ENCODE data around the gene PTK7.

The PTK7 gene

GRCh38 chr6:43188426-43188825, 112.3 kb downstream of the PTK7 start:
- no peaks in the 10 kb centered on the region for H3K4me1 ChIP-seq (ENCODE audit: low read length)
- H2AFZ ChIP-seq (ENCODE audit: low read depth, low read length) = no peak overlapping the region
- H3K27me3 ChIP-seq (ENCODE audit: low read depth, low read length) = no peaks in the 10 kb centered on the region
- no peak overlapping the region for H3K27ac ChIP-seq (ENCODE audit: low read length)
- H3K4me3 ChIP-seq (ENCODE audit: low read length) = no peak overlapping the region
- H3K9ac ChIP-seq (ENCODE audit: low read length) = no peak overlapping the region
- 0 out of 2 replicates have a peak, but pooled peaks cover under 1% of the 10 kb centered on the region for H3K79me2 ChIP-seq (ENCODE audit: low read length)
- H3K4me2 ChIP-seq (ENCODE audit: low read length) = no peak overlapping the region
- H3K9me3 ChIP-seq (ENCODE audit: insufficient read depth, low read length) = no peaks in the 10 kb centered on the region
- no peak for TF ChIP-seq CTCF (IDR thresholded peaks at IDR 0.05; ENCODE audit: low read depth, low read length)
- TF ChIP-seq EZH2phosphoT487 (IDR thresholded peaks at IDR 0.05; ENCODE audit: low read depth) = no peak
- H3K36me3 ChIP-seq (replicated peaks; ENCODE audit: low read depth, low read length) = peaks cover 35% of the 10 kb centered on the region
- no peaks in the 10 kb centered on the region for H4K20me1 ChIP-seq (ENCODE audit: insufficient read depth, low read length)

- no peak for TF ChIP-seq EZH2phosphoT487 (IDR thresholded peaks at IDR 0.05; ENCODE audit: low read depth)
- TF ChIP-seq CTCF (IDR thresholded peaks at IDR 0.05; ENCODE audit: low read depth, low read length) = no peak
- Histone ChIP-seq H3K79me2 (ENCODE audit: low read length) (no peaks in the 10 kb centered on the region), H3K4me3 (ENCODE audit: low read length) (no peak overlapping the region), H2AFZ (ENCODE audit: low read depth, low read length) (no peak overlapping the region), H3K4me1 (ENCODE audit: low read length) (no peaks in the 10 kb centered on the region), H4K20me1 (ENCODE audit: insufficient read depth, low read length) (no peaks in the 10 kb centered on the region), H3K27ac (ENCODE audit: low read length) (no peak overlapping the region), H3K9ac (ENCODE audit: low read length) (no peak overlapping the region), H3K27me3 (ENCODE audit: low read depth, low read length) (no peaks in the 10 kb centered on the region), H3K4me2 (ENCODE audit: low read length) (no peak overlapping the region), H3K36me3 (replicated peaks; ENCODE audit: low read depth, low read length) (peaks cover 35% of the 10 kb centered on the region), H3K9me3 (ENCODE audit: insufficient read depth, low read length) (no peaks in the 10 kb centered on the region)
Observed at GRCh38 chr6:43189776-43190304, 113.7 kb downstream of the PTK7 start.

DNA sequence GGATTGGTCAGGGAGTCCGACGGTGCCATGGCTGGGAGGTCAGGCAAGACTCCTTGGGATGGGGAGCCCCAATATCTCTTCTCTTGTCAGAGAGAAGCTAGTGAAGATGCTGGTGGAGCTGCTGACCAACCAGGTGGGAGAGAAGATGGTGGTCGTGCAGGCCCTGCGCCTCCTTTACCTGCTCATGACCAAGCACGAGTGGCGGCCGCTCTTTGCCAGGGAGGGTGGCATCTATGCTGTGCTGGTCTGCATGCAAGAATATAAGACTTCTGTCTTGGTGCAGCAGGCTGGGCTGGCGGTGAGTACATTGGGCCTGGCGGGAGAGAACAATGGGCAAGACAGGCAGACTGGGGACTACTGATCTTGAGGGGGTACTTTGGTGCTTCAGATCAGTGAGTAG, 116.8 kb downstream of the PTK7 start:
- H3K9ac ChIP-seq (ENCODE audit: low read length) = no peak overlapping the region
- peaks cover 17% of the 10 kb centered on the region for H3K36me3 ChIP-seq (replicated peaks; ENCODE audit: low read depth, low read length)
- H3K27me3 ChIP-seq (ENCODE audit: low read depth, low read length) = no peaks in the 10 kb centered on the region
- H3K4me3 ChIP-seq (ENCODE audit: low read length) = no peak overlapping the region
- H3K9me3 ChIP-seq (ENCODE audit: insufficient read depth, low read length) = no peaks in the 10 kb centered on the region
- H3K79me2 ChIP-seq (ENCODE audit: low read length) = no peaks in the 10 kb centered on the region
- no peak overlapping the region for H2AFZ ChIP-seq (ENCODE audit: low read depth, low read length)
- no peaks in the 10 kb centered on the region for H3K4me1 ChIP-seq (ENCODE audit: low read length)
- TF ChIP-seq EZH2phosphoT487 (IDR thresholded peaks at IDR 0.05; ENCODE audit: low read depth) = no peak
- TF ChIP-seq CTCF (IDR thresholded peaks at IDR 0.05; ENCODE audit: low read depth, low read length) = no peak
- H3K4me2 ChIP-seq (ENCODE audit: low read length) = no peak overlapping the region
- no peak overlapping the region for H3K27ac ChIP-seq (ENCODE audit: low read length)
- H4K20me1 ChIP-seq (ENCODE audit: insufficient read depth, low read length) = no peaks in the 10 kb centered on the region

GRCh38 chr6:43193929-43194328, 117.8 kb downstream of the PTK7 start:
- no peaks in the 10 kb centered on the region for H3K27me3 ChIP-seq (ENCODE audit: low read depth, low read length)
- no peak overlapping the region for H3K27ac ChIP-seq (ENCODE audit: low read length)
- no peak overlapping the region for H3K4me3 ChIP-seq (ENCODE audit: low read length)
- H3K79me2 ChIP-seq (ENCODE audit: low read length) = no peaks in the 10 kb centered on the region
- no peaks in the 10 kb centered on the region for H4K20me1 ChIP-seq (ENCODE audit: insufficient read depth, low read length)
- H3K4me2 ChIP-seq (ENCODE audit: low read length) = no peak overlapping the region
- peaks cover 13% of the 10 kb centered on the region for H3K36me3 ChIP-seq (replicated peaks; ENCODE audit: low read depth, low read length)
- no peaks in the 10 kb centered on the region for H3K4me1 ChIP-seq (ENCODE audit: low read length)
- TF ChIP-seq EZH2phosphoT487 (IDR thresholded peaks at IDR 0.05; ENCODE audit: low read depth) (no peak), CTCF (IDR thresholded peaks at IDR 0.05; ENCODE audit: low read depth, low read length) (no peak)
- H3K9me3 ChIP-seq (ENCODE audit: insufficient read depth, low read length) = no peaks in the 10 kb centered on the region
- no peak overlapping the region for H2AFZ ChIP-seq (ENCODE audit: low read depth, low read length)
- H3K9ac ChIP-seq (ENCODE audit: low read length) = no peak overlapping the region
